Epithelial cell of esophagus (primary cell): Measurements from ENCODE around the gene EPG5.

Experiments
- DNase-seq: peaks from one replicate; pipeline ENCODE4 v3.0.0; 2010; ENCODE audit warnings: low read depth
- H3K4me3 ChIP-seq: 2 replicates; pipeline ENCODE4 v1.5.1; 2011; ENCODE audit warnings: mild to moderate bottlenecking, low read length, control low read depth
- TF ChIP-seq, protein P1 (sequence below): IDR thresholded peaks from 2 replicates; pipeline ENCODE4 v1.5.1; 2011; ENCODE audit warnings: low read depth, mild to moderate bottlenecking, low read length, control low read depth, inconsistent platforms; ENCODE audit not compliant: insufficient read depth; ENCODE audit errors: missing control alignments

The EPG5 gene

DNA sequence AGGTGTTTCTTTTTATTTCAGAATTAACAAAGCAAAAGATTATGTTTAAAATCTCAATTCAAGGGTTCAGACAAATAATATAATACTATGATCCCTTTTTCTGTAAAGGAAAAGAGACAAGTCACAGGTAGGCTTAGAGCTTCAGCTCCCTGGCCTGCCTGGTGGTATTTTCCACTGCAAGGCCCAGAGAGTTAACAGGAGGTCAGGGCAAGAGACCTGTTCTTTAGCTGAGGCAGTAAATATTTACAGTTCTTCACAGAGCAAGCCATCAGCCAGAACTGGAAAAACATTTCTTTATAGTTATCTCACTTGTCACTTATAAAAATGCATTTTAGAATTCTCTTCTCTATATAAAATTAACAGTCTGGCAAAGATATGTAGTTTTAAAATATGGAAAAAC is 70.1 kb downstream of the EPG5 start:
- no peak for DNase-seq
- H3K4me3 ChIP-seq = no peak overlapping the region
- TF ChIP-seq, protein P1, sequence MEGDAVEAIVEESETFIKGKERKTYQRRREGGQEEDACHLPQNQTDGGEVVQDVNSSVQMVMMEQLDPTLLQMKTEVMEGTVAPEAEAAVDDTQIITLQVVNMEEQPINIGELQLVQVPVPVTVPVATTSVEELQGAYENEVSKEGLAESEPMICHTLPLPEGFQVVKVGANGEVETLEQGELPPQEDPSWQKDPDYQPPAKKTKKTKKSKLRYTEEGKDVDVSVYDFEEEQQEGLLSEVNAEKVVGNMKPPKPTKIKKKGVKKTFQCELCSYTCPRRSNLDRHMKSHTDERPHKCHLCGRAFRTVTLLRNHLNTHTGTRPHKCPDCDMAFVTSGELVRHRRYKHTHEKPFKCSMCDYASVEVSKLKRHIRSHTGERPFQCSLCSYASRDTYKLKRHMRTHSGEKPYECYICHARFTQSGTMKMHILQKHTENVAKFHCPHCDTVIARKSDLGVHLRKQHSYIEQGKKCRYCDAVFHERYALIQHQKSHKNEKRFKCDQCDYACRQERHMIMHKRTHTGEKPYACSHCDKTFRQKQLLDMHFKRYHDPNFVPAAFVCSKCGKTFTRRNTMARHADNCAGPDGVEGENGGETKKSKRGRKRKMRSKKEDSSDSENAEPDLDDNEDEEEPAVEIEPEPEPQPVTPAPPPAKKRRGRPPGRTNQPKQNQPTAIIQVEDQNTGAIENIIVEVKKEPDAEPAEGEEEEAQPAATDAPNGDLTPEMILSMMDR = no peak

DNA sequence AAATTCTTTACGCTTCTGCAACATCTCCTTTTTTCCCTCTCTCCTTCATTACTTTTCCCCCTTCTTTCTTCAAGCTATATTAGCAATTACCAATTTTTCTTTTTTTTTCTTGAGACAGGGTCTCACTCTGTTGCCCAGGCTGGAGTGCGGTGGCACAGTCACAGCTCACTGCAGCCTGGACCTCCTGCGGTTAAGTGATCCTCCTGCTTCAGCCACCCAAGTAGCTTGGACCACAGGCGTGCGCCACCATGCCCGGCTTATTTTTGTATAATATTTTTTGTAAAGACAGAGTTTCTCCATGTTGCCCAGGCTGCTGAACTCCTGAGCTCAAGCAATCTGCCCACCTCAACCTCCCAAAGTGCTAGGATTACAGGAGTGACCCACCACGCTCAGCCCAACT is 70.7 kb downstream of the EPG5 start:
- no peak overlapping the region for H3K4me3 ChIP-seq
- no peak for DNase-seq
- TF ChIP-seq, protein P1 = no peak

DNA sequence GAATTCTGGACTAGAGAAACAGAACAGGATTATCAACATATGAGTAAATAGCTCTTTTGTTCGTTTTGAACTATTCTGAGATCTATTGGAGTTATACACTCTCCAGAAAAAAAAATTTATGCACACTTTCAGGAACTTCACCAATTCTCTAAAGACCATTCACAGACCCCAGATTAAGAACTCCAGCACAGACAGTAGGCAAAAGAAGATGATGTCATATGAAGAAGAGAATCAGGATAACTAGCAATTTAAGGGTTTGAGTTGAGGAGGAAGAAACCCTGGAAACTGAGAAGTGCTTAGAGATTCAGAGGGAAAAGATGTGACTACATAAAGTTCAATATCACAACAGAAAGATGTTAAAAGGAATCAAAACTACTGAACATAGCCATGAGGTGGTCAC is 71.8 kb downstream of the EPG5 start:
- no peak for DNase-seq

DNA sequence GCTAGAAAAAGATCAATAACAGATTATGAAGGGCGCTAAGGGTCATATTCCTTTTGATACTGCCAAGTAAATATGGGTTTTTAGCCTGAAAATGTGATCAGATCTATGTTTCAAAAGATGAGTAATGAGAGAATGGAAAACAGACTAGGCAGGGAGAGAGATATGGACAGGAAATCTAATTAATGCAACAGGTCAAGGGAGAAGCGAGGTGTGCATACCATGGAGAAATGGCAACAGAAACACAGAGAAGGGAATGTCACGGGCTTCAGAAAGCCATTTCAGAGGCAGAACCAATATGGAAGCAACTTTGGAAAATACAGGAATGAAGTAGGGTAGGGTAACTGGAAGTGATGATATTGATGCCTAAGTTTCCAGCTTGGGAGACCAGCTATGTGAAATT is 72.3 kb downstream of the EPG5 start:
- no peak for DNase-seq
- no peak overlapping the region for H3K4me3 ChIP-seq
- TF ChIP-seq, protein P1 = no peak

More for the DNA sequence above, 71.8 kb downstream of the EPG5 start:
- no peak overlapping the region for H3K4me3 ChIP-seq
- TF ChIP-seq, protein P1 = no peak

DNA sequence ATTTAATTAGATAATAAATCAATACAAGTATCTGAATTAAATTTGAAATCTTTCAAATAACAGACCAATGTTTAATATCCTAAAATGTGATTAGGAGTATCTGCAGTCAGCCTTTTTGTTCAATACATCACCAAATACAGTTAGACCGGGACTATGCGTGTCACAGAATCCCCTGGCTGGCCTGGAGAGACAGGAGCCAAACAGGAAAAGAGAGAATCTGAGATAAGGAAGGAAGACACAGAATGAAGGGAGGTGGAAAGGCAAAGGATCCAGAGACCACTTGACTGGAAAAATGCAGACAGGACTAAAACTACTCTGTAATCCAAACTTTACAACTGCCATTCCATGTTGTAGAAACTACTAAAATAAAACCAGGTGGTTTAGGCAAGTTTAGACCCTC is 75.3 kb downstream of the EPG5 start:
- DNase-seq = no peak
- TF ChIP-seq, protein P1 = no peak
- H3K4me3 ChIP-seq = no peak overlapping the region

DNA sequence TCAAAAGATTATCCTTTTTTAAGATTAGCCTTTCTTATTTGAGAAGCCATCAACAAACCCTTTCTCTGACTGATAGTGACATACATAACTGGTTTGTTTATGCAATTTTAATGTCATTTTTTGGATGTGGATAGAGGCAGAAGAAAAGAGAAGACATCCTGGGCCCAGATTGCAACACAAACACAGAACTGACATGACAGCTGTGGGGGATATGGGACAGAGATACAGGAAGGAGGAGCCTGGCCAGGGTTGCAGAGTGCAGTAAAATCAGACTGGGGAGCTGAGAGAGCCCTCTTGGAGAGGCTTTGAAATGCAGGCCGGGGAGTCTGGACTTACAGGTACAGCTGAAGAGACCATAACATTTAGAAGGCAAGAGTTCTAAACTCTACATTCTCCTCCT is 76.5 kb downstream of the EPG5 start:
- no peak for DNase-seq
- no peak overlapping the region for H3K4me3 ChIP-seq

More for the DNA sequence above, 76.5 kb downstream of the EPG5 start:
- TF ChIP-seq, protein P1 = no peak
